Immature natural killer cell (primary cell): ENCODE measurements around the gene SYT8. TPM values are rescaled to one million over a fixed set of nuclear protein-coding genes. Genes with fewer than 3 reads are reported as not detected.

Source experiments
- DNase-seq, 3 donors: peaks; one replicate each; pipeline ENCODE4 v3.0.0; 2022; ENCODE audit warnings: mixed read lengths in 1 of 3
- H3K27ac Mint-ChIP-seq, 6 donors: one replicate each; pipeline ENCODE4 v1.8.0; 2020; ENCODE audit warnings: mixed read lengths in 6 of 6, mild to moderate bottlenecking in 5 of 6, inconsistent platforms in 4 of 6, moderate library complexity in 3 of 6
- H3K27me3 Mint-ChIP-seq, 3 donors: one replicate each; pipeline ENCODE4 v1.8.0; 2020 to 2021; ENCODE audit warnings: low read depth in 3 of 3, mild to moderate bottlenecking in 3 of 3, mixed read lengths in 3 of 3, moderate library complexity in 3 of 3, inconsistent platforms in 1 of 3
- H3K36me3 Mint-ChIP-seq, 3 donors: one replicate each; pipeline ENCODE4 v1.8.0; 2020; ENCODE audit warnings: mixed read lengths in 3 of 3, inconsistent platforms in 2 of 3, mild to moderate bottlenecking in 2 of 3
- H3K4me1 Mint-ChIP-seq, 2 donors: one replicate each; pipeline ENCODE4 v1.8.0; 2020; ENCODE audit warnings: inconsistent platforms in 2 of 2, mild to moderate bottlenecking in 2 of 2, mixed read lengths in 2 of 2, moderate library complexity in 1 of 2
- H3K4me3 Mint-ChIP-seq, 5 donors: one replicate each; pipeline ENCODE4 v1.8.0; 2020; ENCODE audit warnings: mild to moderate bottlenecking in 5 of 5, mixed read lengths in 5 of 5, inconsistent platforms in 3 of 5, moderate library complexity in 3 of 5
- H3K9me3 Mint-ChIP-seq, 6 donors: one replicate each; pipeline ENCODE4 v1.8.0; 2020; ENCODE audit warnings: mild to moderate bottlenecking in 6 of 6, mixed read lengths in 6 of 6, inconsistent platforms in 4 of 6, moderate library complexity in 3 of 6
- polyA plus RNA-seq, 3 donors: library from polyadenylated mRNA; unstranded; fragments of 300-500 nt; fragmentation: Illumina TruSeq; gene quantifications; one replicate each; pipeline ENCODE4 v1.2.3, GENCODE V29; 2021

The SYT8 gene
- polyA plus RNA-seq, 3 donors from 2014 or later, result not detected

DNA sequence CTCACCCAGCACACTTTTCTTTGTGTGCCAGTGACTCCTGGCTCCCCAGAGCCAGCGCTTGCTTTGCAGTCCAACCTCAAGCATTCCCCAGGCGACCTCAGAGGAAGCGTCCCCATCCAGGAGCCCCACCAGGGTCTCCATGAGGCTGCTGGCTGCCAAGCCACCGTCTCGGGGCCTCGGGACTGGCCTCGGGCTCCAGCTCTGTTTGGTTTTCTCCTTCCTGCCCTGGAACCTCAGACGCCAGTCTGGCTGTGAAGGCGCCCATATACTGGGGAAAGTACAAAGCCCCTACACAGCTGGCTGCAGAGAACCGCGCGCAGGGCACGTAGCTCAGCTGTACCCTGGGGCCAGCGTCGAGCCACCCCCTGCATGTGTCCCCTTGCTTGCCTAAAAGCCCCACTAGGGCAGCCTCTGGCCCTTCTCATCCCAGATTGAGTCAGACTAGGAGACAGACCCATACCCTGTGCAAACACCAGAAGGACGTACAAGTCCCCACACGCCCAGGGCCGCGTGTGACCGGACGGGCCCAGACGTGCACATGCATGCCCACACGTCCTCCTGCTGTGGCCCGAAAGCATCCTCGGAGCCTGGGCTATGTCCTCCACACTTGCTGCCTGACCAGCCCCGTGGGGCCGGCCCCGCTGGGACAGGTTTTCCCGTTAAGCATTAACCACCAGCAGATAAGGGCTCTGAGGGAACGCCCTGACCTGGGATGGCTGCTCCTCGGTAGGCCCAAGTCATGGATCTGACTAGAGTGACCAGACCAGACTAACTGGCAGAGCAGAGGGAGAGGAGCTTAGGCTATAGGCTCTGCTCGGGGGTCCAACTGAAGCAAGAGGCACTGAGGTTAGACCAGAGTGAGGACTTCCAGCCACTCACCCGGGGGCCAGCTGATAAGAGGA, 4.2 kb upstream of the SYT8 start:
- Mint-ChIP-seq H3K4me3 (no peak overlapping the region), H3K9me3 (no peaks in the 10 kb centered on the region), H3K4me1 (peaks cover 0 to 3% of the 10 kb centered on the region in 2 donors), H3K27me3 (peaks cover 0 to 10% (median 4%) of the 10 kb centered on the region in 3 donors), H3K27ac (no peak overlapping the region), H3K36me3 (no peaks in the 10 kb centered on the region)
- no peak for DNase-seq

- Mint-ChIP-seq H3K36me3 (no peaks in the 10 kb centered on the region), H3K4me1 (peaks cover 0 to 3% of the 10 kb centered on the region in 2 donors), H3K27ac (no peak overlapping the region), H3K9me3 (no peaks in the 10 kb centered on the region), H3K4me3 (no peak overlapping the region), H3K27me3 (peaks cover 0 to 10% (median 4%) of the 10 kb centered on the region in 3 donors)
- DNase-seq, result no peak
These were observed 3.2 kb upstream of the SYT8 start for GRCh38 chr11:1831338-1832210.

- no peak overlapping the region for H3K4me3 Mint-ChIP-seq
- DNase-seq, result peak; percentile 66 to 70 (median 69)
- H3K36me3 Mint-ChIP-seq, result no peaks in the 10 kb centered on the region
- H3K4me1 Mint-ChIP-seq, result peaks cover 0 to 3% of the 10 kb centered on the region in 2 donors
- no peak overlapping the region for H3K27ac Mint-ChIP-seq
- peaks cover 0 to 8% (median 4%) of the 10 kb centered on the region in 3 donors for H3K27me3 Mint-ChIP-seq
- no peaks in the 10 kb centered on the region for H3K9me3 Mint-ChIP-seq
These were observed 2.4 kb upstream of the SYT8 start for GRCh38 chr11:1832211-1832919.

- Mint-ChIP-seq H3K27ac (no peak overlapping the region), H3K27me3 (peaks cover 0 to 5% (median 4%) of the 10 kb centered on the region in 3 donors), H3K36me3 (no peaks in the 10 kb centered on the region), H3K4me3 (no peak overlapping the region), H3K4me1 (peaks cover 0 to 6% of the 10 kb centered on the region in 2 donors), H3K9me3 (no peaks in the 10 kb centered on the region)
- DNase-seq, result no peak
These were observed 1.9 kb upstream of the SYT8 start for GRCh38 chr11:1832920-1833295.

GRCh38 chr11:1834062-1834610, 654 bp upstream of the SYT8 start:
- H3K4me1 Mint-ChIP-seq, result peaks cover 0 to 8% of the 10 kb centered on the region in 2 donors
- no peak overlapping the region for H3K4me3 Mint-ChIP-seq
- H3K9me3 Mint-ChIP-seq, result no peaks in the 10 kb centered on the region
- peaks cover 0 to 5% (median 4%) of the 10 kb centered on the region in 3 donors for H3K27me3 Mint-ChIP-seq
- no peak for DNase-seq
- H3K27ac Mint-ChIP-seq, result no peak overlapping the region
- H3K36me3 Mint-ChIP-seq, result no peaks in the 10 kb centered on the region

- Mint-ChIP-seq H3K4me3 (no peak overlapping the region), H3K4me1 (peaks cover 7 to 14% of the 10 kb centered on the region in 2 donors), H3K27ac (no peak overlapping the region), H3K9me3 (no peaks in the 10 kb centered on the region), H3K27me3 (peaks cover 0 to 5% (median 4%) of the 10 kb centered on the region in 3 donors), H3K36me3 (no peaks in the 10 kb centered on the region)
- no peak for DNase-seq
These were observed 851 bp downstream of the SYT8 start for GRCh38 chr11:1835671-1836010.

DNA sequence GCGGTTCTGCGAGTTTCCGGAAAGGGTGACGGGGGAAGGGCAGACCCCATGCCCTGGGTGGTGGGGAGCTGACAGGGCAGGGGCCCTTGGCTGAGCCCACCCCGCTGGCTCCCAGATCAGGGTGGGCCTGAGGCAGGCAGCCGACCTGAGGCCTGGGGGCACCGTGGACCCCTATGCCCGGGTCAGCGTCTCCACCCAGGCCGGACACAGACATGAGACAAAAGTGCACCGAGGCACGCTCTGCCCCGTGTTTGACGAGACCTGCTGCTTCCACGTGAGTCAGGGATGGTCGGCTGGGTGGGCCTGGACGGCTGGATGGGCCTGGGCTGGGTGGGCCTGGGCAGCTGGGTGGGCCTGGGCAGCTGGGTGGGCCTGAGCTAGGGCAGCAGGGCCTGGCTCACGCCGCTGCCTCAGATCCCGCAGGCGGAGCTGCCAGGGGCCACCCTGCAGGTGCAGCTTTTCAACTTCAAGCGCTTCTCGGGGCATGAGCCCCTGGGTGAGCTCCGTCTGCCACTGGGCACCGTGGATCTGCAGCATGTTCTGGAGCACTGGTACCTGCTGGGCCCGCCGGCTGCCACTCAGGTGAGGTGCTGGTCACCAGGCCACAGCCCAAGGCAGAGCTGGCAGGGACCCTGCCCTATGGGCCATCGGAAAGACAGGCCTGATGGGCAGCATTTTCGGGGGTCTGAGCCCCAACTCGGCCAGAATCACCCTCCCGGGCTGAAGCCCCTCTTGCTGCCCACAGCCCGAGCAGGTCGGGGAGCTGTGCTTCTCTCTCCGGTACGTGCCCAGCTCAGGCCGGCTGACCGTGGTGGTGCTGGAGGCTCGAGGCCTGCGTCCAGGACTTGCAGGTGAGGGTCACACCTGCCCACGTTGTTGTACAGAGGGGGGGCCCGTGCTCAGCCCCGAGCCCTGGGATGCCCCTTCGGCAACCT, 1.5 kb downstream of the SYT8 start:
- H3K9me3 Mint-ChIP-seq, result no peaks in the 10 kb centered on the region
- H3K27ac Mint-ChIP-seq, result no peak overlapping the region
- H3K4me3 Mint-ChIP-seq, result no peak overlapping the region
- no peaks in the 10 kb centered on the region for H3K36me3 Mint-ChIP-seq
- H3K4me1 Mint-ChIP-seq, result peaks cover 7 to 15% of the 10 kb centered on the region in 2 donors
- H3K27me3 Mint-ChIP-seq, result peaks cover 2 to 4% (median 3%) of the 10 kb centered on the region in 3 donors
- DNase-seq, result no peak

- H3K4me3 Mint-ChIP-seq, result no peak overlapping the region
- H3K27me3 Mint-ChIP-seq, result peaks cover 0 to 3% (median 2%) of the 10 kb centered on the region in 3 donors
- H3K27ac Mint-ChIP-seq, result no peak overlapping the region
- H3K9me3 Mint-ChIP-seq, result no peaks in the 10 kb centered on the region
- DNase-seq, result peak; percentile 74 to 82 (median 80)
- no peaks in the 10 kb centered on the region for H3K36me3 Mint-ChIP-seq
- H3K4me1 Mint-ChIP-seq, result peaks cover 7 to 14% of the 10 kb centered on the region in 2 donors
These were observed 2.6 kb downstream of the SYT8 start for GRCh38 chr11:1837171-1838076.

- peaks cover 0 to 3% (median 2%) of the 10 kb centered on the region in 3 donors for H3K27me3 Mint-ChIP-seq
- H3K4me3 Mint-ChIP-seq, result no peak overlapping the region
- no peak for DNase-seq
- H3K9me3 Mint-ChIP-seq, result no peaks in the 10 kb centered on the region
- H3K27ac Mint-ChIP-seq, result no peak overlapping the region
- peaks cover 7 to 16% of the 10 kb centered on the region in 2 donors for H3K4me1 Mint-ChIP-seq
- H3K36me3 Mint-ChIP-seq, result no peaks in the 10 kb centered on the region
These were observed 3.3 kb downstream of the SYT8 start for GRCh38 chr11:1838077-1838425.

DNA sequence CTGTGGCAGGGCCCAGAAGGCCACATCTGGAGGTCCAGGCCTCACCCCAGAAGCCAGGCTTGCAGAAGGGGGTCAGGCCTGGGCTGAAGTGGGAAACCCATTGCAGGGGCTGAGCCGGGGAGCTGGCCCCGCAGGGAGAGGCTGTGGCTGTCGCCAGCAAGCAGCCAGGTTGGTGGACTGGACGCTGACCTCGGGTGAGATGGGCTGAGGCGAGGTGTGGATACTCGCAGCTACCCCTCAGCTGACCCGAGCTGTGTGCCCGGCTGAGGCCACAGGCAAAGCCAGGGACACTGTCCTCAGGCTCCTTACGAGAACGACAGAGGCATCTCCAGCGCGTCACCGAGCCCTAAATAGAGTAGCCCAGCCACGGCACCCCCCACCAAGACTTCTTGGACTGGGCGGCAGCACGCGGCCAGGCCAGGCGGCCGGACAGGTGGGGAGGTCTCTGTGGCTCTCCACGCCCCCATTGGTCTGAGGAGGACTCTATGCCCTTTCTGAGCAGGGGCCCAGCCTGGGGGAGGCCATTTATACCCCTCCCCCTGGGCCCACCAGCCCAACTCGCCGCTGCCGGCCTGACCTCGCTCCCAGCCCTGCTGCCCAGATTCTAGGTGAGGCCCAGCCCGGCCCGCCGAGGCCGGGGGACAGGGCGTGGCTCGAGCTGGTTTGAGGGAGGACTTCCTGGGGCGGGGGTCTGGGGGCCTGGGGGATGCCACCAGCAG, 3.8 kb downstream of the SYT8 start, which contains the start of gene TNNI2:
TNNI2 (plus strand) TSS at position 556 of the 719 bp plus-strand sequence. CDS start 716 bp downstream, outside the sequence.
- Mint-ChIP-seq H3K36me3 (no peaks in the 10 kb centered on the region), H3K9me3 (no peaks in the 10 kb centered on the region), H3K27ac (peak within 1 kb of the TSS in 4 of 6 donors; percentile 60 to 87 (median 80)), H3K4me1 (peaks cover 12 to 20% of the 10 kb centered on the region in 2 donors), H3K4me3 (peak within 1 kb of the TSS; percentile 18 to 75 (median 66)), H3K27me3 (peaks cover 0 to 3% (median 2%) of the 10 kb centered on the region in 3 donors)
- no peak for DNase-seq

- H3K4me3 Mint-ChIP-seq, result peak overlapping the region; percentile 18 to 75 (median 66)
- H3K9me3 Mint-ChIP-seq, result no peaks in the 10 kb centered on the region
- no peaks in the 10 kb centered on the region for H3K36me3 Mint-ChIP-seq
- peak overlapping the region in 4 of 6 donors; percentile 60 to 87 (median 80) for H3K27ac Mint-ChIP-seq
- no peak for DNase-seq
- peaks cover 0 to 6% (median 2%) of the 10 kb centered on the region in 3 donors for H3K27me3 Mint-ChIP-seq
- H3K4me1 Mint-ChIP-seq, result peaks cover 20 to 28% of the 10 kb centered on the region in 2 donors
These were observed 4.6 kb downstream of the SYT8 start for GRCh38 chr11:1839204-1839923.
